ENCODE data around the gene CHRNB1.
A peak's percentile ranks its signal among the peaks of the same experiment; 100 is the strongest.

The CHRNB1 gene

DNA sequence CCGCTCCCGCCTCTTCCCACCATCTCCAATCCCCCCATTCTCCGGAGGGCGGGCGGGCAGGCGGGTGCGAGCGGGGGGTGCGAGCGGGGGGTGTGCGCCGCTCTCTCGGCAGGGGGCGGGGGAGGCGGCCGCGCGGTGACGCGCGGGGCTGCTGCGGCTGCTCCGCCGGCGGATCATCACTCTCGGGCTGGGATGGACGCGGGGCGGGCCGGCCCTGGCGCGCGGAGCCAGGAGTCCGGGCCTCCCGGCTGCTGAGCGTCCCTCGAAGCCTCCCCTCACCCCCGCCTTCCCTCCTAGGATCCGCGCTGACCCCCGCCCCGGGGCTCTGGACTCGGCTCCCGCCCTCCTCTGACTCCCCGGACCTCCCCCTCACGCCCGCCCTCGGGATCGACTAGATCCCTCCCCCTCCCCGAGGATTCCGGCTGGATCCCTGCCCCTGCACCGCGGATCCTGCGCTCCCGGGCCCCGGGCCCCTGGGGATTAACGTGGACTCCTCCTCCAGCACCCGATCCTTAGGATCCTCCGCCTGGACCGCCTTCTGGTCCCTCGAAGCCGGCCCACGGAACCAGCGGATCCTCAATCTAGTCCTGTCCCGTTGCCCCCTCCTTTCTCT is 40.0 kb upstream of the CHRNB1 start:
- no CpG with 5 or more reads among the region's 65 CpGs for WGBS, 2 donors (ENCODE audit: extremely low coverage in 2 of 2, insufficient read length in 2 of 2, insufficient replicate concordance in 1 of 2)
- DNase-seq (ENCODE audit: low spot score) = peak; percentile 74

DNA sequence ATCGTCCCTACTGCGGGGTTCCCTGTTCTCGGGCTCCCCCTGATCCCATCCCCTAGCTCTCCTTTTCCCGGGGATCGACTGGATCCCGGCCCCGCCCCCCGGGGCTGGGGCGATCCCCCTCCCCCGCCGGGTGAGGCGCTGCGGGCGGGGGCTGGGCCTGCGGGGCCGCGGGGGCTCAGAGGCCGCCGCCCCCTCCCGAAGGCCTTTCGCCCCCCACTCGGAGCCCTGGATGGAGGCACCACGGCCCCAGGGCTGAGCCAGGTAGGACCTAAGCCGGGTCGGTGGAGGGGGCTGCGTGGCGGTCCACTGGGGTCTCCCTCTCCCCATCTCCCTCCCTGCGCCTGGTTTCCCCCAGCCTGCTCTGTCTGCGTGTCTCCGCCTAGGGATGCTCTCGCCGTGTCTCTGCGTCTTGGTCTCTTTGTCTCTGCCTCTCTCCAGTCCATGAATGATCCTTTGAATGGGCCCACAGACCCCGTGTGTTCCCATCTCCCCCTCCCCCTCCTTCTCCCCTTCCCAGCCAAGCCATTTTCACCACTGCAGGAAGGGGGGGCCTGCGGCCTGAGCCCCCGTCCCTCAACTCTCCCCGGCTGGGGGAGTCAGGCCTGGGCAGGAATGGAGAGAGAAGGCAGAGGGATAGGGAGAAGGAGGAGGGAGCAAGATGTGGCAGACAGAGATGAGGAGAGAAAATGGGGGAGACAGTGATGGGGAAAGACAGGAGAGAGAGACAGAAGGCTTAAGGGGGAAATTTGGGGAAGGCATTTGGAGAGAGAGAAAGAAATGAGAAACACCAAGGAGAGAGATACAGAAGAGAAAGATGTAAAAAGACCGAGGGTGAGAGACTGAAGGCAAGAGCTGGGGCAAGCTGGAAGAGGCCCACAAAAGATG is 39.3 kb upstream of the CHRNB1 start:
- peak overlapping the region; percentile 81 for H2AFZ ChIP-seq (ENCODE audit: low read length)
- no peak overlapping the region for H2BK12ac ChIP-seq (ENCODE audit: low read length)
- H4K8ac ChIP-seq (ENCODE audit: low read depth, low read length) = peak overlapping the region; percentile 65
- H3K9me3 ChIP-seq (replicated peaks in 1 of 2; ENCODE audit: control insufficient read depth in 2 of 2, insufficient read depth in 1 of 2, low read depth in 1 of 2, low read length in 2 of 2) = peaks cover 0 to 2% of the 10 kb centered on the region in 2 donors
- peak overlapping the region; percentile 84 for H3K4ac ChIP-seq (ENCODE audit: low read length)
- H2AK5ac ChIP-seq (ENCODE audit: low read depth, low read length) = peak overlapping the region; percentile 100
- peak overlapping the region; percentile 60 to 97 for H3K4me3 ChIP-seq (ENCODE audit: low read length in 2 of 2)
- no peak overlapping the region for H4K91ac ChIP-seq (ENCODE audit: low read depth, low read length, poor library complexity)
- WGBS, 2 donors (ENCODE audit: extremely low coverage in 2 of 2, insufficient read length in 2 of 2, insufficient replicate concordance in 1 of 2) = no CpG with 5 or more reads among the region's 38 CpGs
- peak overlapping the region; percentile 91 for H2BK120ac ChIP-seq (ENCODE audit: low read depth, low read length)
- H3K36me3 ChIP-seq (replicated peaks in 1 of 2; ENCODE audit: control insufficient read depth in 2 of 2, insufficient read depth in 2 of 2, low read length in 2 of 2) = peaks cover 25 to 36% of the 10 kb centered on the region in 2 donors
- peak overlapping the region; percentile 81 for H3K27ac ChIP-seq (replicated peaks; ENCODE audit: low read length)
- H3K4me2 ChIP-seq (ENCODE audit: insufficient read depth, low read length, poor library complexity, severe bottlenecking) = peak overlapping the region; percentile 92
- H2BK15ac ChIP-seq (ENCODE audit: low read length) = peak overlapping the region; percentile 89
- peak overlapping the region; percentile 94 for H3K14ac ChIP-seq (ENCODE audit: low read length)
- peak overlapping the region; percentile 89 for H3K23ac ChIP-seq (ENCODE audit: low read depth, low read length, poor library complexity)
- no peak for DNase-seq (ENCODE audit: low spot score)
- no peaks in the 10 kb centered on the region for H3K27me3 ChIP-seq (ENCODE audit: control insufficient read depth in 3 of 3, insufficient read depth in 3 of 3, low read depth in 1 of 3, low read length in 3 of 3)
- H3K9ac ChIP-seq (ENCODE audit: low read depth, low read length, poor library complexity) = peak overlapping the region; percentile 94
- peak overlapping the region; percentile 88 for H2BK5ac ChIP-seq (ENCODE audit: low read length)
- H3K18ac ChIP-seq (ENCODE audit: low read length) = peak overlapping the region; percentile 89
- peaks cover 18% of the 10 kb centered on the region for H3K79me1 ChIP-seq (ENCODE audit: low read depth, low read length)
- peaks cover 14 to 25% of the 10 kb centered on the region in 2 donors for H3K4me1 ChIP-seq (ENCODE audit: control insufficient read depth in 2 of 2, insufficient read depth in 1 of 2, low read depth in 1 of 2, low read length in 2 of 2)

More for the DNA sequence above, 40.0 kb upstream of the CHRNB1 start:
- Histone ChIP-seq H3K4ac (ENCODE audit: low read length) (peak overlapping the region; percentile 84), H3K14ac (ENCODE audit: low read length) (peak overlapping the region; percentile 89), H4K8ac (ENCODE audit: low read depth, low read length) (no peak overlapping the region), H2BK15ac (ENCODE audit: low read length) (peak overlapping the region; percentile 89), H3K27ac (replicated peaks; ENCODE audit: low read length) (peak overlapping the region; percentile 81), H3K36me3 (replicated peaks in 1 of 2; ENCODE audit: control insufficient read depth in 2 of 2, insufficient read depth in 2 of 2, low read length in 2 of 2) (peaks cover 17 to 29% of the 10 kb centered on the region in 2 donors), H3K4me3 (ENCODE audit: low read length in 2 of 2) (peak overlapping the region; percentile 60 to 97), H3K9ac (ENCODE audit: low read depth, low read length, poor library complexity) (peak overlapping the region; percentile 90), H3K79me1 (ENCODE audit: low read depth, low read length) (peaks cover 15% of the 10 kb centered on the region), H4K91ac (ENCODE audit: low read depth, low read length, poor library complexity) (no peak overlapping the region), H2AK5ac (ENCODE audit: low read depth, low read length) (peak overlapping the region; percentile 100), H3K4me2 (ENCODE audit: insufficient read depth, low read length, poor library complexity, severe bottlenecking) (peak overlapping the region; percentile 92), H3K9me3 (replicated peaks in 1 of 2; ENCODE audit: control insufficient read depth in 2 of 2, insufficient read depth in 1 of 2, low read depth in 1 of 2, low read length in 2 of 2) (peaks cover 0 to 2% of the 10 kb centered on the region in 2 donors), H2BK12ac (ENCODE audit: low read length) (no peak overlapping the region), H3K4me1 (ENCODE audit: control insufficient read depth in 2 of 2, insufficient read depth in 1 of 2, low read depth in 1 of 2, low read length in 2 of 2) (peaks cover 14 to 25% of the 10 kb centered on the region in 2 donors), H2BK120ac (ENCODE audit: low read depth, low read length) (peak overlapping the region; percentile 91), H3K27me3 (ENCODE audit: control insufficient read depth in 3 of 3, insufficient read depth in 3 of 3, low read depth in 1 of 3, low read length in 3 of 3) (no peaks in the 10 kb centered on the region), H2AFZ (ENCODE audit: low read length) (peak overlapping the region; percentile 81), H3K23ac (ENCODE audit: low read depth, low read length, poor library complexity) (peak overlapping the region; percentile 55), H2BK5ac (ENCODE audit: low read length) (peak overlapping the region; percentile 88), H3K18ac (ENCODE audit: low read length) (peak overlapping the region; percentile 90)

DNA sequence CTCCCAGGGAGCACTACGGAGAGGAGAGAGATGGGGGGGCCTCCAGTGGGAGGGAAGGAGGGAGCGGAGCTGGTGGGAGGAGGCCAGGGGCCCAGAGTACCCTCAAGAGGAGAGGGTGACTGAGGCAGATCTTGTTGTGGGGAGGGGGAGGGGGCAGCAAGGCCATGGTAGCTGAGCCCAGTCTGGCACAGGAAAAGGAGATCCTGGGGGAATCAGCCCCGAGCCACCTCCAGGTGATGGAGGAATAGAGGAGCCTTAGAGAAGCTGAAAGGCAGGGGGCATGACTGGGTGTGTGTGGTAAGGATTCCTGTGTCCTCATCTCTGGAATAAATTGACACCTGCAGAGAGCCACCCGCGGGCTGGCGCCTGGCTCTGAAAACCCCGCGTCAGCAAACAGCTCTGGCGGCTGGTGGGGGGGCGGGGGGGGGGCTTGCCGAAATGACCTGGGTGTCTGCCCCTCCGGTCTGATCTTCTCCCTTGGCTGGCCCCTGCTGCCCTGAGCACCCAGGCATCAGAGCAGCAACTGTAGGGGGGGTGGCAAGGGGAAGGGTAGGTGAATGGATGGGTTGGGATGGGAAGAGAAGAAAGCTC is 38.5 kb upstream of the CHRNB1 start:
- H3K4me3 ChIP-seq (ENCODE audit: low read length in 2 of 2) = peak overlapping the region; percentile 60 to 97

More for the DNA sequence above, 38.5 kb upstream of the CHRNB1 start:
- H3K14ac ChIP-seq (ENCODE audit: low read length) = no peak overlapping the region
- no peak overlapping the region for H3K23ac ChIP-seq (ENCODE audit: low read depth, low read length, poor library complexity)
- WGBS, 2 donors (ENCODE audit: extremely low coverage in 2 of 2, insufficient read length in 2 of 2, insufficient replicate concordance in 1 of 2) = no CpG with 5 or more reads among the region's 12 CpGs
- peak overlapping the region; percentile 71 for H2AK5ac ChIP-seq (ENCODE audit: low read depth, low read length)
- H3K9me3 ChIP-seq (replicated peaks in 1 of 2; ENCODE audit: control insufficient read depth in 2 of 2, insufficient read depth in 1 of 2, low read depth in 1 of 2, low read length in 2 of 2) = peaks cover 0 to 2% of the 10 kb centered on the region in 2 donors
- H2BK15ac ChIP-seq (ENCODE audit: low read length) = no peak overlapping the region
- H3K4me2 ChIP-seq (ENCODE audit: insufficient read depth, low read length, poor library complexity, severe bottlenecking) = peak overlapping the region; percentile 92
- no peak for DNase-seq (ENCODE audit: low spot score)
- no peak overlapping the region for H2AFZ ChIP-seq (ENCODE audit: low read length)
- no peak overlapping the region for H4K8ac ChIP-seq (ENCODE audit: low read depth, low read length)
- no peaks in the 10 kb centered on the region for H3K27me3 ChIP-seq (ENCODE audit: control insufficient read depth in 3 of 3, insufficient read depth in 3 of 3, low read depth in 1 of 3, low read length in 3 of 3)
- H3K18ac ChIP-seq (ENCODE audit: low read length) = peak overlapping the region; percentile 59
- peaks cover 14 to 25% of the 10 kb centered on the region in 2 donors for H3K4me1 ChIP-seq (ENCODE audit: control insufficient read depth in 2 of 2, insufficient read depth in 1 of 2, low read depth in 1 of 2, low read length in 2 of 2)
- no peak overlapping the region for H4K91ac ChIP-seq (ENCODE audit: low read depth, low read length, poor library complexity)
- H3K4ac ChIP-seq (ENCODE audit: low read length) = no peak overlapping the region
- H2BK5ac ChIP-seq (ENCODE audit: low read length) = no peak overlapping the region
- H3K27ac ChIP-seq (replicated peaks; ENCODE audit: low read length) = no peak overlapping the region
- H3K79me1 ChIP-seq (ENCODE audit: low read depth, low read length) = peaks cover 18% of the 10 kb centered on the region
- no peak overlapping the region for H2BK120ac ChIP-seq (ENCODE audit: low read depth, low read length)
- no peak overlapping the region for H2BK12ac ChIP-seq (ENCODE audit: low read length)
- peaks cover 30 to 44% of the 10 kb centered on the region in 2 donors for H3K36me3 ChIP-seq (replicated peaks in 1 of 2; ENCODE audit: control insufficient read depth in 2 of 2, insufficient read depth in 2 of 2, low read length in 2 of 2)
- peak overlapping the region; percentile 30 for H3K9ac ChIP-seq (ENCODE audit: low read depth, low read length, poor library complexity)
